LNCaP clone FGC (cell line): Measurements from ENCODE around the gene CSRNP3.
A peak's percentile ranks its signal among the peaks of the same experiment; 100 is the strongest.

Source experiments
- DNase-seq: peaks from one replicate; pipeline ENCODE4 v3.0.0-alpha.2; 2011; ENCODE audit warnings: low read depth
- H3K4me3 ChIP-seq: 2 replicates; pipeline ENCODE4 v1.5.1; 2011; ENCODE audit warnings: mild to moderate bottlenecking, low read depth, low read length, control low read depth
- TF ChIP-seq, protein P1 (sequence below): IDR thresholded peaks from 2 replicates; pipeline ENCODE4 v1.5.1; 2012; ENCODE audit warnings: mild to moderate bottlenecking; ENCODE audit not compliant: control insufficient read depth, insufficient read depth; ENCODE audit errors: extremely low read depth

The CSRNP3 gene

DNA sequence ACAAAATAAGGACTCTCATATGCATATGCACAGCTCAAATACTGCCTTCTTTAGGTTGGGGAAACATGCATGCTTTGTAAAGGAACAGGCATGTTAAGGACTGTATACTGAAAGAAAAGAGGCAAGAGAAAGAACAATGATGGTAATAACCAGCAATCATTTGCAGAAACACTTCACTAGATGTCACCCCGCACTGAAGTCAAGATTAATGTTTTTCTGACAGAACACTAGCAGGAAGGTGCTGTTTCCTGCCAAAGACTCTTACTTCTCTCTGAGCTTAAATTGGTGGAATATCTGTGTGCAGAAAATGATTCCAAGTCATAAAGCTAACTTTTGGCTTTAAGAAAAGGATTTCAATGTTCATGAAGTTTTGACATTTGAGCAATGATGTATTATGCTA is 19.3 kb upstream of the CSRNP3 start:
- no peak overlapping the region for H3K4me3 ChIP-seq
- TF ChIP-seq, protein P1, sequence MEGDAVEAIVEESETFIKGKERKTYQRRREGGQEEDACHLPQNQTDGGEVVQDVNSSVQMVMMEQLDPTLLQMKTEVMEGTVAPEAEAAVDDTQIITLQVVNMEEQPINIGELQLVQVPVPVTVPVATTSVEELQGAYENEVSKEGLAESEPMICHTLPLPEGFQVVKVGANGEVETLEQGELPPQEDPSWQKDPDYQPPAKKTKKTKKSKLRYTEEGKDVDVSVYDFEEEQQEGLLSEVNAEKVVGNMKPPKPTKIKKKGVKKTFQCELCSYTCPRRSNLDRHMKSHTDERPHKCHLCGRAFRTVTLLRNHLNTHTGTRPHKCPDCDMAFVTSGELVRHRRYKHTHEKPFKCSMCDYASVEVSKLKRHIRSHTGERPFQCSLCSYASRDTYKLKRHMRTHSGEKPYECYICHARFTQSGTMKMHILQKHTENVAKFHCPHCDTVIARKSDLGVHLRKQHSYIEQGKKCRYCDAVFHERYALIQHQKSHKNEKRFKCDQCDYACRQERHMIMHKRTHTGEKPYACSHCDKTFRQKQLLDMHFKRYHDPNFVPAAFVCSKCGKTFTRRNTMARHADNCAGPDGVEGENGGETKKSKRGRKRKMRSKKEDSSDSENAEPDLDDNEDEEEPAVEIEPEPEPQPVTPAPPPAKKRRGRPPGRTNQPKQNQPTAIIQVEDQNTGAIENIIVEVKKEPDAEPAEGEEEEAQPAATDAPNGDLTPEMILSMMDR, result 0 out of 2 replicates have a peak, but pooled peaks have one; percentile 27
- no peak for DNase-seq

DNA sequence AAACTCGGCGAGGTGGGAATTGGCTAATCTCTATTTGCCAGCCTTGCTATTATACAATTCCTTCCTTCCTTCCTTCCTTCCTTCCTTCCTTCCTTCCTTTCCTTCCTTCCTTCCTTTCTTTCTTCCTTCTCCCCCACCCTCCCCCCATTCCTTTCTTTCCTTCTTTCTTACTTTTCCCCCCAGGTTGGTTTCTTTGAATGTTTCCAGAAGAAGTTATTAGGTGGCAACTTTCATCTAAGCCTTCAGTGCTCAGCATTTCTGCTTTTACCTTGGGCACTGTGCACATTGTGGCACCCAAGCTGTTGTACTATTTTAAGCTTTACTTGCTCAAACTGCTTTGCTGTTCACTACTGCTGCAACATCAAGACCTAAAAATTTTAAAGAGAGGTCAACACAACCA is 17.2 kb upstream of the CSRNP3 start:
- no peak overlapping the region for H3K4me3 ChIP-seq
- TF ChIP-seq, protein P1, result no peak
- DNase-seq, result no peak

DNA sequence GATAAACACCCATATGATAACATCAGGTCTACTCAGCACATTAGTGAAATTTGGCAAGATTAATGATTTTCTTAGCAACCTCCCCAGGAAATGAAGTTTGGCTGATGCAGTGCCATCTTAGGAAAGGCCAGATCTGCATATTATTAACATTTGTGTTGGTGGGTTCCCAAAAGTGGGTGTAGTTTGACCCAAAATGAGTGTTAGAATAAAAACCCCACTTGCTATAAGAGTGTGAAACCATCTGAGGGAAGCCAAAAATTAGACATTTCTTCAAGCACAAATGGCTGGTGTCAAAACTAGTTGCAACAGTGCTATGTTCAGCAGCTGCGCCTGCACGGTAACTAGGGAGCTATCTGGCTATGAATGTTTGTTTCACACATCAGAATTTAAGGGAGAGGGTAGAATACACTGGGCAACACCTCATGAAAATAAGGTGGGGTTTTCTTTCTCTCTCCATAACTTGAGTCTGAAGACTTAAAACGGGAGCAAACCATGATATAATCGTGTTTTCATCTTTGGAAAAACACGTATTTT is 15.9 kb upstream of the CSRNP3 start:
- TF ChIP-seq, protein P1, result no peak
- DNase-seq, result no peak
- H3K4me3 ChIP-seq, result no peak overlapping the region

DNA sequence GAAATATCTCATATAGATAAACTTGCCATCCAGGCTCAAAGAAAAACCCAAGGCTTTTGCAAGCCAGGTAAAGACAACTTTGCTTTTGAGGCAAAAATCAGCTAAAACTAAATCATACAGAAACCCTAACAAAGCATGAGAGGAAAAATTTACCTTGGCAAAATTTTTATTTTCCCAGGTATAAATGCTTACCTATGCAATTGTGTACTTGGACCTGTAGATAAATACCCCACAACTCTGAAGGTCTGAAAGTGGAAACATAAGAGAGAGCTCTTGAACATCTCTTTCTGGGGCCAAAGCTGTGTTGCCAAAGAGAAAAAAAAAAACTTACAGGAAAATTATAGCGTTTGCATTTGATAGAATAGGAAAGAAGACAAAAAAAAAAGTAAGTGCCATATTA is 14.6 kb upstream of the CSRNP3 start:
- H3K4me3 ChIP-seq, result no peak overlapping the region
- DNase-seq, result no peak
- TF ChIP-seq, protein P1, result no peak

DNA sequence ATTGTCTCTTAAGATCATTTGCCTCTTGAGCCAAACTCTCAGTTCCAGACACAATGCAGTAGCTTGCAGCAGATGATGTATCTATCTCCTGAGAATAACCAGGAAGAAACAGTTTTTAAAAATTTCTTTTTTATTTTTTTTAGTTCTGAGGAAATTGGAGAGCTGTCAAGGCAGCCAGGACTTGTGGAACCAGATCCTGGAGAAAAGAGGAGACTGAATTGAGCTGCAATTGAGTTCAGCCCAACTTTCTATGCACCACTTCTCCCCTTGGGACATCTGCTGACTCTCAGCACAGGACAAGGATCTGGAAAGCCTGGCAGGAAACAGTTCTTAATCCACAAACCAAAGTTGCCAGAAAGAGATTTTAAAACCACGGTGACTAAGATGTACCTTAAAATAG is 13.5 kb upstream of the CSRNP3 start:
- DNase-seq, result no peak
- TF ChIP-seq, protein P1, result no peak
- H3K4me3 ChIP-seq, result no peak overlapping the region

DNA sequence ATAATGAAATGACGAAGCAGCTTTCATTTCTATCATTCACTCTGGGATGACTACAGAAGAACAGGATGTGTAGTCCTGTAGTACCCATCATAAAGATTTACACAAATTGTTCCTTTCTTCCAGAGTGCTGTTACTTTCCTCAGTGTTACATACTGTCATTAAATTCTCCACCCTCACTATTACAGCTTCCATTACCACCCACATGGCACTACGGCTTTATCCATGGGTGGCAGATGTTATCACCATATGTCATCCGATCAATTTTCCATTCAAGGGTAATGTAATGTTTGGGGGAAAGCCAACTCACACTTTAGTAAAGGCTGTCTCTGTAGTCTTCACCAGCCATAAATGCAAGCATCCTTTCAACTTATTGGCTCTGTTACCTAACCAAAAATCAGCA is 7.1 kb upstream of the CSRNP3 start:
- TF ChIP-seq, protein P1, result no peak
- no peak overlapping the region for H3K4me3 ChIP-seq
- no peak for DNase-seq

DNA sequence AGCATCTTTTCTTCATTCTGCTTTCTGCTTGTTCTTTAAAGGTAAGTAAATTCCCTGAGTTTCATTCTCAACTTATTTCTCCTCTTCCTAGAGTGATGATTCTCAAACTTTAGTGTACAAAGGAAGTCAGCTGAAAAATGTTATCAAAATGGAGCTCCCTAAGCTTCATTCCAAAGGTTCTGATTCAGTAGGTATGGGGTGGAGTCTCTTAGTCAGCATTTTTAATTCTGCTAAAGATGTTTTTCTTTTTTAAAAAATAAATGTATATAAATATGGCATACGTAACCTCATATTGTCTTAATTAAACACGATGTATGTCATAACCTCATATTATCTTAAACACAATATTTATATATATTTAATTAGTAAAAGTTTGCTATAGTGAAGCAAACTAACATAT is 3.1 kb upstream of the CSRNP3 start:
- H3K4me3 ChIP-seq, result no peak overlapping the region
- DNase-seq, result no peak
- TF ChIP-seq, protein P1, result no peak
